Kidney epithelial cell (primary cell): ENCODE measurements around the gene CLPX. TPM values are rescaled to one million over a fixed set of nuclear protein-coding genes. Genes with fewer than 3 reads are reported as not detected.
A peak's percentile ranks its signal among the peaks of the same experiment; 100 is the strongest.
"Not testable (repeated sequence)": the region's sequence is repeated elsewhere in the genome, so short reads cannot be mapped to it uniquely, and the experiment has no call there.

ENCODE experiments used
- DNase-seq: peaks from one replicate; pipeline ENCODE4 v3.0.0-alpha.2; 2010; ENCODE audit warnings: low read depth
- H3K27me3 ChIP-seq: 2 replicates; pipeline ENCODE4 v1.6.0; 2011; ENCODE audit warnings: low read length; ENCODE audit not compliant: control insufficient read depth, insufficient read depth
- H3K36me3 ChIP-seq: 2 replicates; pipeline ENCODE4 v1.5.1; 2011; ENCODE audit warnings: low read length; ENCODE audit not compliant: control insufficient read depth, insufficient read depth
- H3K4me3 ChIP-seq: 2 replicates; pipeline ENCODE4 v1.5.1; 2011; ENCODE audit warnings: low read depth, mild to moderate bottlenecking, control low read depth, low read length
- total RNA-seq: library from RNA; depleted of rRNA; stranded (reverse); fragments of >200 nt; gene quantifications from 2 replicates; pipeline ENCODE4 v1.2.3, GENCODE V29; 2015
- TF ChIP-seq, protein P1 (sequence below): IDR thresholded peaks from 2 replicates; pipeline ENCODE4 v1.5.1; 2011; ENCODE audit warnings: mild to moderate bottlenecking, moderate library complexity, low read length, control low read depth, inconsistent platforms; ENCODE audit not compliant: insufficient read depth, poor library complexity, severe bottlenecking

Gene CLPX
- 28.1 and 29.6 TPM in 2 replicates for total RNA-seq

- TF ChIP-seq, protein P1, sequence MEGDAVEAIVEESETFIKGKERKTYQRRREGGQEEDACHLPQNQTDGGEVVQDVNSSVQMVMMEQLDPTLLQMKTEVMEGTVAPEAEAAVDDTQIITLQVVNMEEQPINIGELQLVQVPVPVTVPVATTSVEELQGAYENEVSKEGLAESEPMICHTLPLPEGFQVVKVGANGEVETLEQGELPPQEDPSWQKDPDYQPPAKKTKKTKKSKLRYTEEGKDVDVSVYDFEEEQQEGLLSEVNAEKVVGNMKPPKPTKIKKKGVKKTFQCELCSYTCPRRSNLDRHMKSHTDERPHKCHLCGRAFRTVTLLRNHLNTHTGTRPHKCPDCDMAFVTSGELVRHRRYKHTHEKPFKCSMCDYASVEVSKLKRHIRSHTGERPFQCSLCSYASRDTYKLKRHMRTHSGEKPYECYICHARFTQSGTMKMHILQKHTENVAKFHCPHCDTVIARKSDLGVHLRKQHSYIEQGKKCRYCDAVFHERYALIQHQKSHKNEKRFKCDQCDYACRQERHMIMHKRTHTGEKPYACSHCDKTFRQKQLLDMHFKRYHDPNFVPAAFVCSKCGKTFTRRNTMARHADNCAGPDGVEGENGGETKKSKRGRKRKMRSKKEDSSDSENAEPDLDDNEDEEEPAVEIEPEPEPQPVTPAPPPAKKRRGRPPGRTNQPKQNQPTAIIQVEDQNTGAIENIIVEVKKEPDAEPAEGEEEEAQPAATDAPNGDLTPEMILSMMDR: no peak
- Histone ChIP-seq H3K36me3 (no peaks in the 10 kb centered on the region), H3K27me3 (no peaks in the 10 kb centered on the region), H3K4me3 (peak within 1 kb of the TSS; percentile 95)
- peak; percentile 74 for DNase-seq
These were observed at the start of gene CLPX for GRCh38 chr15:65184868-65185717. Gene CLPX (minus strand): TSS chr15:65185342. CDS start chr15:65185153, 189 bp downstream.

DNA sequence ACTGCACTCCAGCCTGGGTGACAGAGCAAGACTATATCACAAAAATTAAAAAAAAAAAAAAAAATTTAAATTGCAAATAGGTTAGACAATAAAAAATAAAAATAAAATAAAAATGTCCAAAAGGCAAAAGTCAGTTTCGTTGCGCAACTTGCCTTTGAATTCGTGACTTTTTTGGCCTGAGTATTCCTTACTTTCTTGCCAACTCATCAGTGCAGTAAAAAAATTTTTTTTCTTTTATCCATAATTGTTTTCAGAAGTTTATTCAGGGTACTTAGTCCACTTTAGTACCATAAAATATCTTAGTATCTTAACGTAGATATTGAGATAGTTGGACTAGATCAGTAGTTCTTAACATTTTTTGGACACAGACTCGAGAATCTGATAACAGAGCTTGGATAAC, 48.6 kb upstream of the CLPX start:
- TF ChIP-seq, protein P1: no peak
- no peaks in the 10 kb centered on the region for H3K36me3 ChIP-seq
- no peaks in the 10 kb centered on the region for H3K27me3 ChIP-seq
- DNase-seq: no peak
- H3K4me3 ChIP-seq: no peak overlapping the region

DNA sequence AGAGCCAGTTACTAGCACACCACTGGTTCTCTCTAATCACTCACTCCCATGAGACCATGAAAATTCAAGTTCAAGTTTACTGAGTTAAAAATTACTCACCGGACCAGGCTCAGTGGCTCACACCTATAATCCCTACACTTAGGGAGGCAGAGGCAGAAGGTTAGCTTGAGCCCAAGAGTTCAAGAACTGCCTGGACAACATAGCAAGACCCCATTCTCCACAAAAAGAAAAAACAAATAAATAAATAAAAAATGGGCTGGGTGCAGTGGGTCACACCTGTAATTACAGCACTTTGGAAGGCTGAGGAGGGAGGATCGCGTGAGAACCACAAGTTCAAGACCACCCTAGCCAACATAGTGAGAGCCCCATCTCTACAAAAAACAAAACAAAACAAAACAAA, 47.4 kb upstream of the CLPX start:
- no peak for DNase-seq
- no peaks in the 10 kb centered on the region for H3K36me3 ChIP-seq
- no peaks in the 10 kb centered on the region for H3K27me3 ChIP-seq
- no peak overlapping the region for H3K4me3 ChIP-seq
- TF ChIP-seq, protein P1: no peak

- H3K27me3 ChIP-seq: no peaks in the 10 kb centered on the region
- no peaks in the 10 kb centered on the region for H3K36me3 ChIP-seq
- TF ChIP-seq, protein P1: no peak
- no peak overlapping the region for H3K4me3 ChIP-seq
- no peak for DNase-seq
These were observed 46.2 kb upstream of the CLPX start for GRCh38 chr15:65231306-65231705.

GRCh38 chr15:65226901-65227300, 41.8 kb upstream of the CLPX start:
- H3K4me3 ChIP-seq, DNase-seq, H3K27me3 ChIP-seq, H3K36me3 ChIP-seq: not testable (repeated sequence)

DNA sequence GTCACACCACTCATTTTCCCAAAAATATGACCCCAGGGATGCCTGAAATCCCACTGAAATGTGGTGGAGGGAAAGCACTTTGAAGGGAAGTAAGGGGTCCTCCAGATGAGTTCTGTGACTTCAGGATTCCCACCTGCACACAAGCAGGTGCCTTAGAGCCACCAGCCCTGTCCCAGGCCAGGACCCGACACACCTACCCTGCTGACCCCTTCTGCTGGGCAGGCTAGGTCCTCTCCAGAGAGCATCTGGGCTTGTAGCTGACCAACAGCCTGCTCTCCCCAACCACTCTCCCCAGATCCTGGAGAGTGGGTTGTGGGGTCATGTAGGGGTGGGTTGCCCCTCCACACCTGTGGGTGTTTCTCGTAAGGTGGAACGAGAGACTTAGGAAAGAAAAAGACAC, 41.1 kb upstream of the CLPX start:
- TF ChIP-seq, protein P1: no peak
- Histone ChIP-seq H3K4me3 (no peak overlapping the region), H3K27me3 (no peaks in the 10 kb centered on the region), H3K36me3 (no peaks in the 10 kb centered on the region)
- DNase-seq: no peak
